Fibroblast of skin of left biceps (primary cell): ENCODE results near the gene TGM1.
"Not testable (repeated sequence)": the region's sequence is repeated elsewhere in the genome, so short reads cannot be mapped to it uniquely, and the experiment has no call there.

Experiments
- DNase-seq, 2 experiments: peaks; one replicate each; pipeline ENCODE4 v3.0.0-alpha.2; 2013; ENCODE audit warnings: low read depth in 2 of 2

Gene TGM1

GRCh38 chr14:24206260-24207103, 56.5 kb downstream of the TGM1 start:
- DNase-seq = no peak

- DNase-seq = no peak
Measured at GRCh38 chr14:24204163-24205146, 58.5 kb downstream of the TGM1 start.

GRCh38 chr14:24203249-24203886, 59.6 kb downstream of the TGM1 start:
- DNase-seq = not testable (repeated sequence)

- DNase-seq = not testable (repeated sequence)
Measured at GRCh38 chr14:24202538-24202937, 60.4 kb downstream of the TGM1 start.
